ENCODE results near the gene RHBDD3.

RHBDD3 gene

DNA sequence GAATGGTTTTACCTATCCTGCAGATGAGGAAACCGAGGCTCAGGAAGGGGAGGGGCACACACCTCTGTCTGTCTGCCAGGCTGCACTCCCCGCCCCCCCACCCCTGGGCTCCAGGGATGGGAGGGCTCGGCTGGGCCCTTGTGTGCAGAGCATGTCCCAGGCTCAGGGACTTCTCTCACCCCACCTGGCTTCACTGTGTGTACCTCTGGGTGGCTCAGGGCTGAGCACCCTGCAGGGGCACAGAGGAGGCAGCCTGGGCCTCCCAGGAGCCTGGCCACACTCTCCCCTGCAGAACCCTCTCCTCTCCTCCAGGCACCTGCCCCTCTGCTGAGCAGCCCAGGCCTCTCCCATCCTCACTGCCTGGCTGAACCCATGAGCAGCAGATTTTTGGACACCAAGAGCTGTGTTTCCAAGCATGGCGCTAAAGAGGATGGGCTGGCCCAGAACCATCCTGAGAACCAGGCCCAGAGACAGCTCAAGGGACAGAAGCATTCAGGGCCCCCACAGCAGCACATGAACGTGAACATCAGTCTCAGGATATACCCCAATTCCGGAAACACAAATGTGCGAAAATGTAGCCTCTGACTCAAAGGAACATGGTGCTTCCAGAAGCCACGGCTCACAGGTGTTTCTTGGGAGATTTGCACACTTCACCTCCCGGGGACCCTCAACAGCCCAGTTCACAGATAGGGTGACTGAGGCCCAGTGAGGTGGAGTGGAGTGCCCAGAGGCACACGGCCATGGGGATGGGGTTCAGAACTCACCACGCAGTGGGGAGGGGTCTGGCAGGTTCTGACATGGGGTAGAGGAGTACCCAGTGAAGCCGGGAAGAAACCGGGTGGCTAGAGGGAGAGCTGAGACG is 51.5 kb downstream of the RHBDD3 start:
- no peak for DNase-seq

DNA sequence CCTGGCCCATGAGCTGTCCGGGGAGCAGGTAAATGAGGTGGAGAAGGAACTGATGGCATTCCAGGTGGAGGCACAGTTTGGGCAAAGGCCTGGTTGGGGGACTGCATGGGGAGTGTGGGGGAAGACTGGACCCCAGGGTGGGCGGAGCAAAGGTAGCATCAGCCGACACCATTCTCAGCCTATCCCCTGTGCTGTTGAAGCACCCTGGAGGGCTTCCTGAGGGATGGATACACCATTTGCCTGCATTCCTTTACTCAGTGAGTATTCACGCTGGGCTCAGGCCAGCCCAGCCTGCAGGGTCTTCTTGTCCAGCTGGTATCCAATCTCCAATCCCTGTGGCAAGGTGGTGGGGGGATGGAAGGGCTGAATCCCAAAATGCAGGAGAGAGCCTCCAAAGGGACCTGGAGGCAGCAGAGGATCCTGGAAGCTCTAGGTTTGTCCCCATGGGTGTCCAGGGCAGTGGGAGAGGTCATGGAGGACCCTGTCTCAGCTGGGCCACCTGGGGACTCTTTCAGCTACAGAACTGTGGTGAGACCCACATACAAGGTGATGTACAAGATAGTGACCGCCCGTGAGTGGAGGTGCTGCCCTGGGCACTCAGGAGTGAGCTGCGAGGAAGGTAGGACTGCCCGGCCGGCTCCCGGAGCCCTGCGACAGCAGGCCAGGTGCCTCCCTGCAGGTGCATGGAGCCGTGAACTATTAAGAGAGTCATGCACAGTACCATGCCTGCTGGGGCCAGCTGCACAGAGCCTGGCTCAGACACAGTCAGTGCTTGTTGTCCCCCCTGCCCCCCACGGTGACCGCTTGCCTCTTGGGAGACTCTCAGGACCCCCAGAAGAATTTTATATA is 52.5 kb downstream of the RHBDD3 start:
- DNase-seq, result no peak

DNA sequence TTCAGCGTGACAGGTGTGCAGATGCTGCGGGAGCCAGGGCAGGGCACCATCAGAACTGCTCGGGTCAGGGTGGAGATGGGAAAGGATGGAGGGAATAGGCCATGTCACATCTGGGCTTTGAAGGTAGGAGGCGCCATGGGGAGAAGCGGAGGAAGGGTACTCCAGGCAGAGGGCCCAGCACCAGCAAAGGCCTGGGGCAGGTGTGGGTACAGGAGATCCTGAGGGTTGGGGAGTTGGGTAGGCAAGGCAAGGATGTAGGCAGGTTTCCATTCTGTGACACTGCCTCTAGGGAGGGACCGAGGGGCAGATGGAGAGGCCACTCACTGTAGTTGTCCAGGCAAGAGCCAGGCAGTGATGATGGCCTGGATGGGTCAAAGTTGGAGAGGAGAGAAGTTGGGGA is 53.5 kb downstream of the RHBDD3 start:
- DNase-seq, result no peak

DNA sequence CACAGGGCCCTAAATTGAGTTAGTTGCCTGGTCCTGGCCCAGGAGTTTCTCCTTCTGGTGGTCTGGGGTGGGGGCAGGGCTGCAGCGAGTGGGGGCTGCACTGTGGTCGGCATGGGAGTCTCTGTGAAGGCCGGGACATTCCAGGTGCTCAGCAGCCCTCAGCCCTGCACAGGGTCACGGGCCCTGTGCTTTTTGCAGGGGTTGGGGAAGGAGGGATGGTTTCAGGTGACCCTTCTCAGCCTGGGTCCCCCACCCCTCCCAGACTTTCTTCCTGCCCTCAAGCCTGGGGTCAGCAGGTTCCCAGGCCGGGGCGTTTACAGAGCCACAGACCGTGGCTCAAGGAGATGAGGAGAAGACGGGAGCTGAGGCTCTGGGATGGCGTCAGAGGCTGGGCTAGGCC is 54.3 kb downstream of the RHBDD3 start:
- DNase-seq, result no peak

DNA sequence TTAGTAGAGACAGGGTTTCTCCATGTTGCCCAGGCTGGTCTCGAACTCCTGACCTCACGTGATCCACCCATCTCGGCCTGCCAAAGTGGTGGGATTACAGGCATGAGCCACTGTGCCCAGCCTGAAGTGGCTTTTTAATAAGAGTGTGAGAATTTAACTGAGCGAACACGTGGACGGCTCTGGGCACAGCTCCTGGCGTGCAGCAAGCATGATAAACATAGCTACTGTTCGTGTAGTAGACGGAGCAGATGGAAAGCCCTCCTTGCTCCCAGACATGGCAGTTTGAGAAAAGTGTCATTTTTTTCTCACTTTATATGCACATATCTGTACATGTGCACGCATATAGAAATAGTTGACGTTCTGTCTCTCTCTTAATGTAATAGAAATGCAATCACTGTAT is 55.0 kb downstream of the RHBDD3 start:
- no peak for DNase-seq

DNA sequence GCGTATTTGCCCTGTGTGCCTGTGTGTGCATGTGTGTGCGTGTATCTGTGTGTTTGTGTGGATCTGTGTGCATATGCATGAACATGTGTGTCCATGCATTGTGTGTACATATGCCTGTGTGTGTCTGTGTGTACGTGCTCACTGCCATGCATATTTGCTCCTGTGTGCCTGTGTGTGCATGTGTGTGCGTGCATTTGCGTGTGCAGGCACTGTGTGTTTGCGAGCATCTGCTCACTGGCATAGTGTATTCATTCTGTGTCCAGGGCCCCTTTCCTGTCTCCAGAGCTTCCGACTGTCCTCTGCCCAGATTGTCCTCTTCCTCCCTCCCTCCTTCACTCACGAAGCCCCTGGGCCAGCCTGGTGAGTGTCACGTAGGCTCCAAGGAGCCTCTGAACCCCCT is 56.3 kb downstream of the RHBDD3 start:
- DNase-seq, result no peak

DNA sequence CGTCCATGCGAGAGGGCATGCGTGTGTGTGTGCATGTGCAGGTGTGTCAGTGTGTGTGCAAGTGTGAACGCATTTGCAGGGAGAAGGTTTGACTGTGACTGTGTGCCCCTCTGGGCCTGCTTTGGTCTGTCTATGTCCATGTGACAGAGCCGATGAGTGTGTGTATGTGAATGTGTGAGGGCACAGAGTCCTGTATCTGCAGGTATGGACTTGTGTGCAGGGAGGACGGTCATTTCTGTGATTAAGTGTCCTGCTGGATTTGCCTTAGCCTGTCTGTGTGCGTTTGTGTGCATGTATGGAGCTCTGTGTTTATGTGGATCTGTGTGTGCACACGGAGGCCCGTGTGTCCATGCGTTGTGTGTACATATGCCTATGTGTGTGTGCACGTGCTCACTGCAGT is 56.7 kb downstream of the RHBDD3 start:
- DNase-seq, result no peak
